Gastrocnemius medialis (tissue), 4 donors: ENCODE results near the gene CARMIL1.

Experiments used
- POLR2A ChIP-seq, 2 donors: fragments of 450-650 bp; IDR thresholded peaks; one replicate each; pipeline ENCODE4 v1.6.1; 2017; ENCODE audit warnings: antibody characterized with exemption in 2 of 2, mild to moderate bottlenecking in 2 of 2, moderate library complexity in 2 of 2
- TF ChIP-seq, protein P1 (sequence below), 5 experiments: fragments of 450-650 bp in 3 of 5; fragments of 200-600 bp in 2 of 5; sonication (generic) in 2 of 5; IDR thresholded peaks in 4 of 5; conservative IDR thresholded peaks in 1 of 5; 1 replicate in 4 of 5; 2 replicates in 1 of 5; pipeline ENCODE4 v1.5.1; 2016 to 2019; ENCODE audit warnings: antibody characterized with exemption in 5 of 5, mild to moderate bottlenecking in 3 of 5, moderate library complexity in 3 of 5

DNA sequence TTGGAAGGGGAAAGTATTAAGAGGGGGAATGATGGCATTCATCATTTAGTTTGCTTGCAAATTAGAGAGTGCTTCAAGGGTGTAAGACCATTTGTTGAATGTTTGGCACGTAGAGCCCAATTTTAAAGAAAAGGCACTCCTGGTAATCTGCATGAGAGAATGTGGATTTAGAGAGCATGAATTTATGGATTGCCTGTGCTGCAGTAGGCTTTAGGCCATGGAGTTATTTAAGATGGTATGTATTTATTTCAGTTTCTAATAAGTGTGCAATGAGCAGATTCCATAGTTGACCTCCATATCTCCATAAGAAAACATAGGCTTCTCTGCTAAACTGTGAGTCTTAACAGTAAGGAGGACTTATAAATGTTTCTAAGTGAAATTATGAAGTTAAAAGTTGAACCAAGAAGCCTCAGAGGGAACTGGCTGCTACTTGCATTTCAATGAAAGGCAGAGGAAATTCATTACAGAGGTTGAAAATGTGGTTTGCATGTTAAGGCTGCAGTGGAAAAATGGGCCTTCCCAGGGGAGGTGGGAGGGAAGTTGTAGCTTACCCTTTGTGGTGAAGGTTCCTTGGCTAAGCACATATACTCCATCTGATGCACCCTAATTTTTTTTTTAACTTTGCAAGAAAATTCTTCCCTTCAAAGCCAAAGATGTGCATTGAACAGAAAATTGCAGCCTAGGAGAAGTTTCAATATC lies 134.2 kb downstream of the CARMIL1 start:
- TF ChIP-seq, protein P1, sequence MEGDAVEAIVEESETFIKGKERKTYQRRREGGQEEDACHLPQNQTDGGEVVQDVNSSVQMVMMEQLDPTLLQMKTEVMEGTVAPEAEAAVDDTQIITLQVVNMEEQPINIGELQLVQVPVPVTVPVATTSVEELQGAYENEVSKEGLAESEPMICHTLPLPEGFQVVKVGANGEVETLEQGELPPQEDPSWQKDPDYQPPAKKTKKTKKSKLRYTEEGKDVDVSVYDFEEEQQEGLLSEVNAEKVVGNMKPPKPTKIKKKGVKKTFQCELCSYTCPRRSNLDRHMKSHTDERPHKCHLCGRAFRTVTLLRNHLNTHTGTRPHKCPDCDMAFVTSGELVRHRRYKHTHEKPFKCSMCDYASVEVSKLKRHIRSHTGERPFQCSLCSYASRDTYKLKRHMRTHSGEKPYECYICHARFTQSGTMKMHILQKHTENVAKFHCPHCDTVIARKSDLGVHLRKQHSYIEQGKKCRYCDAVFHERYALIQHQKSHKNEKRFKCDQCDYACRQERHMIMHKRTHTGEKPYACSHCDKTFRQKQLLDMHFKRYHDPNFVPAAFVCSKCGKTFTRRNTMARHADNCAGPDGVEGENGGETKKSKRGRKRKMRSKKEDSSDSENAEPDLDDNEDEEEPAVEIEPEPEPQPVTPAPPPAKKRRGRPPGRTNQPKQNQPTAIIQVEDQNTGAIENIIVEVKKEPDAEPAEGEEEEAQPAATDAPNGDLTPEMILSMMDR (IDR thresholded peaks at IDR 0.05 in 4 of 5, conservative IDR thresholded peaks at IDR 0.05 in 1 of 5) = no peak
- no peak for TF ChIP-seq POLR2A (IDR thresholded peaks at IDR 0.05)
